Astrocyte (in vitro differentiated cells and primary cell): ENCODE results near the gene AFAP1L2. TPM values are rescaled to one million over a fixed set of nuclear protein-coding genes. Genes with fewer than 3 reads are reported as not detected.

Experiments used
- DNase-seq: peaks from one replicate; pipeline ENCODE4 v3.0.0-alpha.2; 2010; ENCODE audit warnings: low read depth
- FAIRE-seq: peaks from 2 replicates; lab custom pipeline; 2011; peaks lifted over from hg19 to GRCh38; lab: Jason Lieb, UNC
- H2AFZ ChIP-seq: 2 replicates; pipeline ENCODE4 v1.6.0; 2012; ENCODE audit warnings: low read depth, low read length, inconsistent platforms
- H3K27ac ChIP-seq: 2 replicates; pipeline ENCODE4 v1.5.1; 2011; ENCODE audit warnings: low read depth, low read length, inconsistent platforms
- H3K27me3 ChIP-seq: 2 replicates; pipeline ENCODE4 v1.6.0; 2011; ENCODE audit warnings: low read length, inconsistent platforms; ENCODE audit not compliant: insufficient read depth
- H3K36me3 ChIP-seq: 2 replicates; pipeline ENCODE4 v1.5.1; 2011; ENCODE audit warnings: low read length, inconsistent platforms; ENCODE audit not compliant: insufficient read depth
- H3K4me1 ChIP-seq: 2 replicates; pipeline ENCODE4 v1.5.1; 2011; ENCODE audit warnings: low read length, inconsistent platforms; ENCODE audit not compliant: insufficient read depth
- H3K4me2 ChIP-seq: 2 replicates; pipeline ENCODE4 v1.6.0; 2012; ENCODE audit warnings: low read length, inconsistent platforms
- H3K4me3 ChIP-seq: 2 replicates; pipeline ENCODE4 v1.5.1; 2011; ENCODE audit warnings: low read depth, mild to moderate bottlenecking, low read length, inconsistent platforms; ENCODE audit not compliant: insufficient read depth
- H3K79me2 ChIP-seq: 2 replicates; pipeline ENCODE4 v1.6.0; 2012; ENCODE audit warnings: mild to moderate bottlenecking, low read length, inconsistent platforms; ENCODE audit not compliant: insufficient read depth
- H3K9ac ChIP-seq: 2 replicates; pipeline ENCODE4 v1.6.0; 2012; ENCODE audit warnings: mild to moderate bottlenecking, low read length, inconsistent platforms
- H3K9me3 ChIP-seq: 2 replicates; pipeline ENCODE4 v1.5.1; 2012; ENCODE audit warnings: low read depth, mild to moderate bottlenecking, low read length, inconsistent platforms; ENCODE audit not compliant: insufficient read depth
- H4K20me1 ChIP-seq: 2 replicates; pipeline ENCODE4 v1.6.0; 2012; ENCODE audit warnings: low read length, inconsistent platforms; ENCODE audit not compliant: insufficient read depth
- H3K27ac Mint-ChIP-seq: one replicate; pipeline ENCODE4 v1.8.0; 2021; ENCODE audit warnings: mild to moderate bottlenecking, mixed read lengths; ENCODE audit not compliant: unreplicated experiment
- H3K27me3 Mint-ChIP-seq: one replicate; pipeline ENCODE4 v1.8.0; 2021; ENCODE audit warnings: low read depth, mixed read lengths; ENCODE audit not compliant: unreplicated experiment
- H3K36me3 Mint-ChIP-seq: one replicate; pipeline ENCODE4 v1.8.0; 2021; ENCODE audit warnings: low read depth, mixed read lengths; ENCODE audit not compliant: unreplicated experiment
- H3K4me1 Mint-ChIP-seq: one replicate; pipeline ENCODE4 v1.8.0; 2021; ENCODE audit warnings: low read depth, mixed read lengths; ENCODE audit not compliant: unreplicated experiment
- H3K4me3 Mint-ChIP-seq: one replicate; pipeline ENCODE4 v1.8.0; 2021; ENCODE audit warnings: mild to moderate bottlenecking, moderate library complexity, mixed read lengths; ENCODE audit not compliant: unreplicated experiment
- H3K9me3 Mint-ChIP-seq: one replicate; pipeline ENCODE4 v1.8.0; 2021; ENCODE audit warnings: mild to moderate bottlenecking, mixed read lengths; ENCODE audit not compliant: unreplicated experiment
- EZH2 ChIP-seq: IDR thresholded peaks from 2 replicates; pipeline ENCODE4 v1.6.1; 2012; ENCODE audit warnings: mild to moderate bottlenecking, low read length, inconsistent platforms; ENCODE audit not compliant: insufficient read depth
- total RNA-seq: library from RNA; stranded (reverse); gene quantifications from 2 replicates; pipeline ENCODE4 v1.2.1, GENCODE V29; 2021
- TF ChIP-seq, protein P1 (sequence below): IDR thresholded peaks from 2 replicates; pipeline ENCODE4 v1.5.1; 2011; ENCODE audit warnings: low read depth, mild to moderate bottlenecking, inconsistent platforms, low read length, moderate library complexity; ENCODE audit not compliant: insufficient read depth

The AFAP1L2 gene
- total RNA-seq, 1 donor from 2014 or later, result 26.6 TPM

GRCh38 chr10:114372179-114372578, 32.1 kb downstream of the AFAP1L2 start:
- Mint-ChIP-seq H3K4me3 (no peak overlapping the region), H3K27me3 (no peaks in the 10 kb centered on the region), H3K27ac (no peak overlapping the region), H3K36me3 (peaks cover 4% of the 10 kb centered on the region), H3K4me1 (peaks cover 36% of the 10 kb centered on the region), H3K9me3 (no peaks in the 10 kb centered on the region)
- Histone ChIP-seq H3K79me2 (no peaks in the 10 kb centered on the region), H2AFZ (no peak overlapping the region), H3K4me2 (no peak overlapping the region), H3K4me1 (peaks cover 10% of the 10 kb centered on the region), H3K36me3 (no peaks in the 10 kb centered on the region), H3K4me3 (no peak overlapping the region), H3K9me3 (no peaks in the 10 kb centered on the region), H3K9ac (no peak overlapping the region), H3K27ac (no peak overlapping the region), H3K27me3 (no peaks in the 10 kb centered on the region), H4K20me1 (no peaks in the 10 kb centered on the region)
- DNase-seq, result no peak
- TF ChIP-seq, protein P1, sequence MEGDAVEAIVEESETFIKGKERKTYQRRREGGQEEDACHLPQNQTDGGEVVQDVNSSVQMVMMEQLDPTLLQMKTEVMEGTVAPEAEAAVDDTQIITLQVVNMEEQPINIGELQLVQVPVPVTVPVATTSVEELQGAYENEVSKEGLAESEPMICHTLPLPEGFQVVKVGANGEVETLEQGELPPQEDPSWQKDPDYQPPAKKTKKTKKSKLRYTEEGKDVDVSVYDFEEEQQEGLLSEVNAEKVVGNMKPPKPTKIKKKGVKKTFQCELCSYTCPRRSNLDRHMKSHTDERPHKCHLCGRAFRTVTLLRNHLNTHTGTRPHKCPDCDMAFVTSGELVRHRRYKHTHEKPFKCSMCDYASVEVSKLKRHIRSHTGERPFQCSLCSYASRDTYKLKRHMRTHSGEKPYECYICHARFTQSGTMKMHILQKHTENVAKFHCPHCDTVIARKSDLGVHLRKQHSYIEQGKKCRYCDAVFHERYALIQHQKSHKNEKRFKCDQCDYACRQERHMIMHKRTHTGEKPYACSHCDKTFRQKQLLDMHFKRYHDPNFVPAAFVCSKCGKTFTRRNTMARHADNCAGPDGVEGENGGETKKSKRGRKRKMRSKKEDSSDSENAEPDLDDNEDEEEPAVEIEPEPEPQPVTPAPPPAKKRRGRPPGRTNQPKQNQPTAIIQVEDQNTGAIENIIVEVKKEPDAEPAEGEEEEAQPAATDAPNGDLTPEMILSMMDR, result no peak
- TF ChIP-seq EZH2, result no peak
- no peak for FAIRE-seq

GRCh38 chr10:114370966-114371365, 33.3 kb downstream of the AFAP1L2 start:
- H3K36me3 Mint-ChIP-seq, result no peaks in the 10 kb centered on the region
- no peak overlapping the region for H3K4me3 Mint-ChIP-seq
- H3K27me3 Mint-ChIP-seq, result no peaks in the 10 kb centered on the region
- H3K27ac Mint-ChIP-seq, result no peak overlapping the region
- TF ChIP-seq, protein P1, result no peak
- TF ChIP-seq EZH2, result no peak
- H3K36me3 ChIP-seq, result no peaks in the 10 kb centered on the region
- no peak overlapping the region for H3K4me2 ChIP-seq
- no peak overlapping the region for H3K9ac ChIP-seq
- FAIRE-seq (no peak), DNase-seq (no peak)
- peaks cover 16% of the 10 kb centered on the region for H3K4me1 ChIP-seq
- no peaks in the 10 kb centered on the region for H3K79me2 ChIP-seq
- no peaks in the 10 kb centered on the region for H3K9me3 ChIP-seq
- H3K4me3 ChIP-seq, result no peak overlapping the region
- H3K4me1 Mint-ChIP-seq, result peaks cover 37% of the 10 kb centered on the region
- H2AFZ ChIP-seq, result no peak overlapping the region
- no peaks in the 10 kb centered on the region for H3K27me3 ChIP-seq
- no peaks in the 10 kb centered on the region for H4K20me1 ChIP-seq
- H3K9me3 Mint-ChIP-seq, result no peaks in the 10 kb centered on the region
- H3K27ac ChIP-seq, result no peak overlapping the region

GRCh38 chr10:114370199-114370598, 34.1 kb downstream of the AFAP1L2 start:
- FAIRE-seq (no peak), DNase-seq (peak; percentile 49)
- Mint-ChIP-seq H3K4me1 (peaks cover 38% of the 10 kb centered on the region), H3K36me3 (no peaks in the 10 kb centered on the region), H3K27me3 (no peaks in the 10 kb centered on the region), H3K4me3 (no peak overlapping the region), H3K9me3 (no peaks in the 10 kb centered on the region), H3K27ac (peak overlapping the region; percentile 43)
- Histone ChIP-seq H3K27me3 (no peaks in the 10 kb centered on the region), H3K27ac (no peak overlapping the region), H3K9ac (no peak overlapping the region), H3K4me1 (peaks cover 16% of the 10 kb centered on the region), H3K36me3 (no peaks in the 10 kb centered on the region), H4K20me1 (no peaks in the 10 kb centered on the region), H3K79me2 (no peaks in the 10 kb centered on the region), H3K4me3 (no peak overlapping the region), H3K4me2 (no peak overlapping the region), H3K9me3 (no peaks in the 10 kb centered on the region), H2AFZ (no peak overlapping the region)
- TF ChIP-seq, protein P1, result no peak
